IMR-90 (cell line): ENCODE measurements around the gene CST9. TPM values are rescaled to one million over a fixed set of nuclear protein-coding genes. Genes with fewer than 3 reads are reported as not detected.
"Not testable (repeated sequence)": the region's sequence is repeated elsewhere in the genome, so short reads cannot be mapped to it uniquely, and the experiment has no call there.

Experiments
- ATAC-seq: fragments of 200-7000 bp; cut with Tn5 transposase; 2 replicates; pipeline ENCODE4 v1.9.1; 2020; ENCODE audit warnings: low read depth, mild to moderate bottlenecking, moderate library complexity
- BruUV-seq: library from RNA; stranded (reverse); fragments of 400-500 nt; replicated peaks from 2 replicates; lab custom pipeline; 2021; lab: Mats Ljungman, UMichigan
- CTCF ChIA-PET: fragments of 300-600 bp; formaldehyde crosslinking; extraction: SDS; loops from one replicate; lab custom pipeline; 2021; ENCODE audit warnings: antibody characterized with exemption; lab: Yijun Ruan, JAX
- POLR2A ChIA-PET: fragments of 300-600 bp; sonication (Branson Sonifier 250); formaldehyde crosslinking; loops from one replicate; lab custom pipeline; 2022; ENCODE audit warnings: antibody characterized with exemption; ENCODE audit not compliant: unreplicated experiment; lab: Charles Lee
- DNase-seq: peaks from one replicate; pipeline ENCODE4 v3.0.0; 2013
- H2AFZ ChIP-seq: replicated peaks from 2 replicates; pipeline ENCODE3; 2013; ENCODE audit warnings: low read length, mild to moderate bottlenecking; ENCODE audit not compliant: poor library complexity
- H2AK5ac ChIP-seq: 2 replicates; pipeline ENCODE4 v1.6.1; 2013; ENCODE audit warnings: low read depth, low read length, inconsistent platforms
- H2AK9ac ChIP-seq: replicated peaks from 2 replicates; pipeline ENCODE3; 2013; ENCODE audit warnings: mild to moderate bottlenecking, low read depth, low read length, moderate library complexity; ENCODE audit not compliant: poor library complexity
- H2BK120ac ChIP-seq: 2 replicates; pipeline ENCODE4 v1.6.1; 2013; ENCODE audit warnings: low read depth, low read length, inconsistent platforms
- H2BK15ac ChIP-seq: 3 replicates; pipeline ENCODE4 v1.6.1; 2013; ENCODE audit warnings: low read depth, low read length, inconsistent platforms
- H2BK20ac ChIP-seq: 2 replicates; pipeline ENCODE4 v1.6.1; 2013; ENCODE audit warnings: low read depth, mild to moderate bottlenecking, inconsistent platforms, low read length, moderate library complexity
- H2BK5ac ChIP-seq: 2 replicates; pipeline ENCODE4 v1.6.1; 2013; ENCODE audit warnings: mild to moderate bottlenecking, low read depth, low read length, inconsistent platforms; ENCODE audit not compliant: poor library complexity, severe bottlenecking
- H3K14ac ChIP-seq: replicated peaks from 2 replicates; pipeline ENCODE4 v1.6.1; 2013; ENCODE audit warnings: low read depth, low read length, inconsistent platforms
- H3K18ac ChIP-seq: 2 replicates; pipeline ENCODE4 v1.6.1; 2013; ENCODE audit warnings: low read depth, low read length, control low read depth
- H3K23ac ChIP-seq: 2 replicates; pipeline ENCODE4 v1.6.1; 2013; ENCODE audit warnings: low read depth, low read length, inconsistent platforms
- H3K27ac ChIP-seq: 2 replicates; pipeline ENCODE4 v1.5.1; 2013; ENCODE audit warnings: mild to moderate bottlenecking, control low read depth, low read length; ENCODE audit not compliant: insufficient read depth
- H3K27me3 ChIP-seq: 2 replicates; pipeline ENCODE4 v1.6.1; 2013; ENCODE audit warnings: low read length; ENCODE audit not compliant: control insufficient read depth, insufficient read depth
- H3K36me3 ChIP-seq: 2 replicates; pipeline ENCODE4 v1.6.1; 2013; ENCODE audit warnings: low read length, mixed read lengths; ENCODE audit not compliant: control insufficient read depth, insufficient read depth
- H3K4ac ChIP-seq: 2 replicates; pipeline ENCODE4 v1.6.1; 2013; ENCODE audit warnings: low read depth, low read length, inconsistent platforms
- H3K4me1 ChIP-seq: 2 replicates; pipeline ENCODE4 v1.6.1; 2013; ENCODE audit warnings: low read length, mixed read lengths; ENCODE audit not compliant: control insufficient read depth, insufficient read depth
- H3K4me2 ChIP-seq: 2 replicates; pipeline ENCODE4 v1.6.1; 2013; ENCODE audit warnings: low read depth, mild to moderate bottlenecking, control low read depth, low read length, moderate library complexity
- H3K4me3 ChIP-seq: 2 replicates; pipeline ENCODE4 v1.5.1; 2013; ENCODE audit warnings: low read depth, mild to moderate bottlenecking, control low read depth, low read length, moderate library complexity; ENCODE audit not compliant: insufficient read depth
- H3K56ac ChIP-seq: 2 replicates; pipeline ENCODE4 v1.6.1; 2013; ENCODE audit warnings: low read length, inconsistent platforms; ENCODE audit not compliant: insufficient read depth; ENCODE audit errors: extremely low read depth
- H3K79me1 ChIP-seq, 2 experiments: 2 replicates each; pipeline ENCODE4 v1.6.1; 2013; ENCODE audit warnings: low read length in 2 of 2, inconsistent platforms in 1 of 2, low read depth in 1 of 2
- H3K9ac ChIP-seq: 2 replicates; pipeline ENCODE4 v1.6.1; 2013; ENCODE audit warnings: low read depth, low read length, control low read depth
- H3K9me1 ChIP-seq: 2 replicates; pipeline ENCODE4 v1.6.1; 2013; ENCODE audit warnings: low read length, inconsistent platforms; ENCODE audit not compliant: insufficient read depth
- H3K9me3 ChIP-seq: 2 replicates; pipeline ENCODE4 v1.6.1; 2013; ENCODE audit warnings: low read length; ENCODE audit not compliant: control insufficient read depth, insufficient read depth
- H4K20me1 ChIP-seq: 2 replicates; pipeline ENCODE4 v1.6.1; 2013; ENCODE audit warnings: low read length, inconsistent platforms; ENCODE audit not compliant: insufficient read depth
- H4K5ac ChIP-seq: 2 replicates; pipeline ENCODE4 v1.6.1; 2013; ENCODE audit warnings: mild to moderate bottlenecking, low read depth, low read length, control low read depth
- H4K8ac ChIP-seq, 2 experiments: 2 replicates each; pipeline ENCODE4 v1.6.1; 2013; ENCODE audit warnings: low read depth in 2 of 2, low read length in 2 of 2, control low read depth in 1 of 2, inconsistent platforms in 1 of 2
- H4K91ac ChIP-seq: 2 replicates; pipeline ENCODE4 v1.6.1; 2013; ENCODE audit warnings: low read depth, low read length, inconsistent platforms; ENCODE audit not compliant: insufficient read depth
- WGBS, 2 experiments: methylation state at CpG; one replicate each; pipeline versions ENCODE4 v1.1.5 to v1.1.7; 2013; ENCODE audit warnings: missing lambda C conversion rate in 2 of 2; ENCODE audit not compliant: insufficient read length in 1 of 2; ENCODE audit errors: extremely low coverage in 2 of 2; 5-methylcytosine and 5-hydroxymethylcytosine counted together
- dilution Hi-C: fragments of 300-500 bp; cut with HindIII; formaldehyde crosslinking; loops from one replicate; pipeline ENCODE4 v1.14.3; 2018; ENCODE audit warnings: low sequenced_read_pairs; ENCODE audit not compliant: unreplicated experiment
- in situ Hi-C: fragments of 300-500 bp; cut with MboI; formaldehyde crosslinking; loops from 3 replicates; pipeline ENCODE4 v1.14.3; 2019; ENCODE audit warnings: low sequenced_read_pairs, inconsistent platforms, mixed read lengths
- intact Hi-C: fragments of 100-400 bp; cut with micrococcal nuclease; formaldehyde crosslinking; loops from 2 replicates; pipeline ENCODE4 v1.10.0; 2022
- polyA plus RNA-seq, 3 experiments: library from polyadenylated mRNA; depleted of rRNA; stranded (reverse); fragments of >200 nt; gene quantifications; 2 replicates each; pipeline ENCODE4 v1.2.3, GENCODE V29; 2012; ENCODE audit warnings: low replicate concordance in 1 of 3
- total RNA-seq: library from RNA; depleted of rRNA; stranded (reverse); fragments of >200 nt; gene quantifications from 2 replicates; pipeline ENCODE4 v1.2.3, GENCODE V29; 2012

CST9 gene
- total and polyA plus RNA-seq, 2 of the 4 experiments (the other 2 are of a cell fraction), result not detected

DNA sequence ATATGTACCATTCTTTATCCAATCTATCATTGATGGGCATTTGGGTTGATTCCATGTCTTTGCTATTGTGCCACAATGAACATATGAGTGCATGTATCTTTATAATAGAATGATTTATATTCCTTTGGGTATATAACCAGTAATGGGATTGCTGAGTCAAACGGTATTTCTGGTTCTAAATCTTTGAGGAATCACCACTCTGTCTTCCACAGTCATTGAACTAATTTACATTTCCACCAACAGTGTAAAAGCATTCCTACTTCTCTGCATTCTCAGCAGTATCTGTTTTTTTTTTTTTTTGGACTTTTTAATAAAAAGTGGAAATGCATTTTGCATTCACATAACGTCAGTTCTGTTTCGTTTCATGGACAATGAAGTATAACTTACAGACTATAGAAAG is 16.7 kb upstream of the CST9 start:
- H4K8ac ChIP-seq, H2BK20ac ChIP-seq, H3K27ac ChIP-seq, H2BK15ac ChIP-seq, H3K27me3 ChIP-seq, H2BK120ac ChIP-seq, H3K23ac ChIP-seq, BruUV-seq, H2AK9ac ChIP-seq, H3K9me3 ChIP-seq, intact Hi-C loops, H3K4me3 ChIP-seq, H4K5ac ChIP-seq, H3K36me3 ChIP-seq, H2AK5ac ChIP-seq, H3K14ac ChIP-seq, H4K20me1 ChIP-seq, H4K91ac ChIP-seq, H3K4ac ChIP-seq, H3K18ac ChIP-seq, H3K4me1 ChIP-seq, H2BK5ac ChIP-seq, H3K9me1 ChIP-seq, DNase-seq, in situ Hi-C loops, H3K79me1 ChIP-seq, dilution Hi-C loops, POLR2A ChIA-PET, H3K56ac ChIP-seq, H2AFZ ChIP-seq, ATAC-seq: not testable (repeated sequence)
- Histone ChIP-seq H3K9ac (0 out of 2 replicates have a peak overlapping the region, but pooled peaks have one; percentile 94), H3K4me2 (peak overlapping the region; percentile 100; the same call in 1 of the 2 replicates)
- WGBS, 2 experiments, result no CpG with 5 or more reads among the region's 3 CpGs
- CTCF ChIA-PET, result interaction anchor here (1.1 kb wide), 1 partner anchor 21 kb away, joined by 3 read pairs; no protein-coding TSS in a partner anchor

GRCh38 chr20:23620670-23621386 is 15.1 kb upstream of the CST9 start:
- ChIA-PET POLR2A (interaction anchor here (0.6 to 1.1 kb wide), 2 partner anchors 9 to 235 kb away, joined by 3 to 5 read pairs; no protein-coding TSS in a partner anchor), CTCF (interaction anchor here (1.1 kb wide), 1 partner anchor 179 kb away, joined by 3 read pairs; no protein-coding TSS in a partner anchor)
- H3K9me3 ChIP-seq, H3K18ac ChIP-seq, H3K9ac ChIP-seq, H3K23ac ChIP-seq, H2AK5ac ChIP-seq, H4K20me1 ChIP-seq, BruUV-seq, H2AFZ ChIP-seq, DNase-seq, H2AK9ac ChIP-seq, H2BK120ac ChIP-seq, H2BK20ac ChIP-seq, H4K5ac ChIP-seq, ATAC-seq, H3K4me3 ChIP-seq, H3K56ac ChIP-seq, H3K14ac ChIP-seq, H4K91ac ChIP-seq, H3K27ac ChIP-seq, in situ Hi-C loops, H3K27me3 ChIP-seq, H2BK5ac ChIP-seq, H3K36me3 ChIP-seq, intact Hi-C loops, H3K9me1 ChIP-seq, H3K4ac ChIP-seq, H3K4me2 ChIP-seq, H3K4me1 ChIP-seq, dilution Hi-C loops, H3K79me1 ChIP-seq, H2BK15ac ChIP-seq, H4K8ac ChIP-seq: not testable (repeated sequence)
- 85% methylated on average over 5 of the region's 11 CpGs; no CpG with 5 or more reads in 1 of the 2 experiments for WGBS, 2 experiments
